Kidney (tissue), 14 donors: ENCODE measurements around the gene GPR33. TPM values are rescaled to one million over a fixed set of nuclear protein-coding genes. Genes with fewer than 3 reads are reported as not detected.

Experiments used
- DNase-seq, 5 donors: peaks; one replicate each; pipeline ENCODE4 v3.0.0-alpha.2; 2013 to 2020
- FAIRE-seq: peaks from 2 replicates; lab custom pipeline; 2012; peaks lifted over from hg19 to GRCh38; lab: Jason Lieb, UNC
- H3K27ac ChIP-seq, 2 donors: one replicate each; pipeline ENCODE4 v1.7.0; 2013; ENCODE audit warnings: low read depth in 2 of 2, low read length in 2 of 2, inconsistent platforms in 1 of 2
- H3K27me3 ChIP-seq: one replicate; pipeline ENCODE4 v1.7.1; 2013; ENCODE audit warnings: low read length, inconsistent platforms; ENCODE audit not compliant: control insufficient read depth, insufficient read depth
- H3K36me3 ChIP-seq, 3 donors: one replicate each; pipeline versions ENCODE4 v1.7.0 to v1.7.1; 2013; ENCODE audit warnings: low read length in 3 of 3, control low read depth in 1 of 3, inconsistent platforms in 1 of 3; ENCODE audit not compliant: insufficient read depth in 3 of 3, control insufficient read depth in 2 of 3
- H3K4me1 ChIP-seq, 3 donors: one replicate each; pipeline versions ENCODE4 v1.7.0 to v1.7.1; 2013; ENCODE audit warnings: low read length in 3 of 3, inconsistent platforms in 1 of 3, low read depth in 1 of 3; ENCODE audit not compliant: control insufficient read depth in 2 of 3, insufficient read depth in 2 of 3
- H3K4me3 ChIP-seq, 3 donors: one replicate each; pipeline versions ENCODE4 v1.7.0 to v1.8.1; 2013; ENCODE audit warnings: low read length in 3 of 3, control low read depth in 1 of 3, inconsistent platforms in 1 of 3
- H3K9ac ChIP-seq, 3 donors: one replicate each; pipeline versions ENCODE4 v1.7.0 to v1.7.1; 2013; ENCODE audit warnings: low read length in 3 of 3, control low read depth in 1 of 3, inconsistent platforms in 1 of 3
- H3K9me3 ChIP-seq, 3 donors: one replicate each; pipeline versions ENCODE4 v1.7.0 to v1.7.1; 2013; ENCODE audit warnings: low read length in 3 of 3, control low read depth in 1 of 3, inconsistent platforms in 1 of 3; ENCODE audit not compliant: control insufficient read depth in 2 of 3, insufficient read depth in 1 of 3
- intact Hi-C: fragments of 100-400 bp; cut with DNase I; formaldehyde crosslinking; loops from one replicate; pipeline ENCODE4 v1.11.1; 2022
- polyA plus RNA-seq: library from polyadenylated mRNA; stranded (reverse); fragments of 350-450 nt; fragmentation: Illumina TruSeq; extraction: RNeasy Lipid Tissue Mini Kit (QIAGEN cat#74804); gene quantifications from one replicate; pipeline ENCODE4 v1.2.3, GENCODE V29; 2014; ENCODE audit warnings: low read depth, low replicate concordance; ENCODE audit not compliant: insufficient read depth
- total RNA-seq: library from RNA; stranded (reverse); fragmentation: NEBNext Ultra II Directional; extraction: Animal tissue kit (Norgen Biotek cat#: 25700); gene quantifications from one replicate; pipeline ENCODE4 v1.2.1, GENCODE V29; 2021
- TF ChIP-seq, protein P1 (sequence below): IDR thresholded peaks from 3 replicates; pipeline ENCODE4 v1.5.1; 2012; ENCODE audit warnings: mild to moderate bottlenecking, moderate library complexity, borderline replicate concordance; ENCODE audit not compliant: insufficient read depth; ENCODE audit errors: extremely low read depth
- donor health status: control.
- donor health status: control.
- donor health status: control.
- donor health status: control.
- donor health status: control.
- donor health status: DM: yes; HTN: yes; CAD: no.
- donor health status: Normal renal cell carcinoma (clear cell type).

Gene GPR33
- total and polyA plus RNA-seq, 2 donors from 2014 or later = not detected

DNA sequence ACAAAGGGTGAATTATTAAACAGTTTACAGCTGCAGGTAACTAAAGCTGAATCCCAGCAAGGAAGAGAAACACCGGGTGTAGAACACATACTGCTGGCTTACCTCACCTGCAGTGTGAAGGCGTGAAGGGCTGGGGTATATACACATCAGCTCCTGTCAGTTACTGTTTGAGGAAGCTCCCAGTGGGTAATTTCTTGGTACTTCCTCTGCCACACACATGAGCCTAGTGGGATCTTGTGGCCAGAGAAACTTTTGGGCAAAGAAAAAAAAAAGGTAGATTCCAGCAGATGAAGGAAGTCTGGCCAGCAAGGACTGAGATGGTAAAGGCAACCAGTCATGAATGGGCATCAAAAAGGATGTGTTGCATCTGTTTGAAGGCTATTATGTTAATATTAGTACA is 14.0 kb upstream of the GPR33 start:
- H3K4me3 ChIP-seq = no peak overlapping the region
- TF ChIP-seq, protein P1, sequence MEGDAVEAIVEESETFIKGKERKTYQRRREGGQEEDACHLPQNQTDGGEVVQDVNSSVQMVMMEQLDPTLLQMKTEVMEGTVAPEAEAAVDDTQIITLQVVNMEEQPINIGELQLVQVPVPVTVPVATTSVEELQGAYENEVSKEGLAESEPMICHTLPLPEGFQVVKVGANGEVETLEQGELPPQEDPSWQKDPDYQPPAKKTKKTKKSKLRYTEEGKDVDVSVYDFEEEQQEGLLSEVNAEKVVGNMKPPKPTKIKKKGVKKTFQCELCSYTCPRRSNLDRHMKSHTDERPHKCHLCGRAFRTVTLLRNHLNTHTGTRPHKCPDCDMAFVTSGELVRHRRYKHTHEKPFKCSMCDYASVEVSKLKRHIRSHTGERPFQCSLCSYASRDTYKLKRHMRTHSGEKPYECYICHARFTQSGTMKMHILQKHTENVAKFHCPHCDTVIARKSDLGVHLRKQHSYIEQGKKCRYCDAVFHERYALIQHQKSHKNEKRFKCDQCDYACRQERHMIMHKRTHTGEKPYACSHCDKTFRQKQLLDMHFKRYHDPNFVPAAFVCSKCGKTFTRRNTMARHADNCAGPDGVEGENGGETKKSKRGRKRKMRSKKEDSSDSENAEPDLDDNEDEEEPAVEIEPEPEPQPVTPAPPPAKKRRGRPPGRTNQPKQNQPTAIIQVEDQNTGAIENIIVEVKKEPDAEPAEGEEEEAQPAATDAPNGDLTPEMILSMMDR = no peak
- intact Hi-C loops = no loop called here
- H3K36me3 ChIP-seq = no peaks in the 10 kb centered on the region
- no peak for FAIRE-seq
- H3K9ac ChIP-seq = no peak overlapping the region
- peaks cover 0 to 11% (median 4%) of the 10 kb centered on the region in 3 donors for H3K4me1 ChIP-seq
- no peaks in the 10 kb centered on the region for H3K9me3 ChIP-seq
- no peak overlapping the region for H3K27ac ChIP-seq
- DNase-seq = no peak
- no peaks in the 10 kb centered on the region for H3K27me3 ChIP-seq

DNA sequence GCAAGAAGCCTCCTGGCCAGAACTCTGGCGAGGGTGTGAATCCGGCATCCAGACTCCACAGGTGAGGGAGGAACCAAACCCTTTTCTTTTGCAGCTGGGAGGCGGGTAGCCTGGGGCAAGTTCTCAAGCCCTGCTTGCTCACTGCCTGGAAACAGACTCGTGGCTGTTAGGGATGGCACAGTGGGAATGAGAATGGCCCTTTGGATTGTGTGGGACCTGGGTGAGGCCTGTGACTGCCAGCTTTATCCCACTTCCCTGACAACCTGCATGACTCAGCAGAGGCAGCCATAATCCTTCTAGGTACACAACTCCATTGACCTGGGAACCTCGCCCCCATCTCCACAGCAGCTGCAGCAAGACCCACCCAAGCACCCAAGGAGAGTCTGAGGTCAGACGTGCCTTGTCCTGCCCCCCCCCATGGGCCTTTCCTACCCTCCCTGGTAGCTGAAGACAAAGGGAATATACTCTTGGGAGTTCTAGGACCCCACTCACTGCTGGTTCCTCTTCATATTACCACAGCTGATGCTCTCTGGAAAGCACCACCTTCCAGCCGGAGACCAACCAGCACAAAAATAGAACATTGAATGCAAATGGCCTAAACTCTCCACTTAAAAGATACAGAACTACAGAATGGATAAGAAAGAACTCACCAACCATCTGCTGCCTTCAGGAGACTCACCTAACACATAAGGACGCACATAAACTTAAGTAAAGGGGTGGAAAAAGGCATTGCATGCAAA is 5.1 kb upstream of the GPR33 start:
- H3K4me1 ChIP-seq = no peaks in the 10 kb centered on the region
- H3K9me3 ChIP-seq = no peaks in the 10 kb centered on the region
- no peak overlapping the region for H3K27ac ChIP-seq
- TF ChIP-seq, protein P1 = no peak
- H3K9ac ChIP-seq = no peak overlapping the region
- DNase-seq (no peak), FAIRE-seq (no peak)
- H3K27me3 ChIP-seq = no peaks in the 10 kb centered on the region
- H3K36me3 ChIP-seq = no peaks in the 10 kb centered on the region
- no peak overlapping the region for H3K4me3 ChIP-seq
- intact Hi-C loops = no loop called here

DNA sequence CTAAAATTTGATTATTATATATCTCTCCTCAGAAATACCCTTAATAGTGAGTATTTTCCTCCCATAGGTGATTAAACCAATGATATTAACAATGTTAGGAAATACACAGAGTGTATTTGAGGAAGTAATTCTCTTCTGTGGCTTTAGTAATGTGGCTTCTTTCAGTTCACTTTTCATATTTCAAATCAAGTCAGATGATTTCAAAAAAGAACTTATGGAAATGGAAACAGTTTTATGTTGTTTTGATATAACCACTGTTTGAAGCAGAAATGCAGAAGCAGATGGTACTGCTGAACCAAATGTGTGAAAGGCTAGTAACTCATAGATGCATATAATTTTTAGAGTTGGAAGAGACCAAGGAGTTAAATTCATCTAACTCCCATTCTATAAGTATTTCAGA is 1.9 kb upstream of the GPR33 start:
- Histone ChIP-seq H3K4me1 (no peaks in the 10 kb centered on the region), H3K36me3 (no peaks in the 10 kb centered on the region), H3K27me3 (no peaks in the 10 kb centered on the region), H3K9ac (no peak overlapping the region), H3K27ac (no peak overlapping the region), H3K4me3 (no peak overlapping the region), H3K9me3 (no peaks in the 10 kb centered on the region)
- DNase-seq (no peak), FAIRE-seq (no peak)
- intact Hi-C loops = no loop called here
- TF ChIP-seq, protein P1 = no peak
